Testis (tissue), 3 donors: Measurements from ENCODE around the gene PLXDC1. TPM values are rescaled to one million over a fixed set of nuclear protein-coding genes. Genes with fewer than 3 reads are reported as not detected.
A peak's percentile ranks its signal among the peaks of the same experiment; 100 is the strongest.

ENCODE experiments used
- DNase-seq: peaks from one replicate; pipeline ENCODE4 v3.0.0-alpha.2; 2019
- H3K27ac ChIP-seq, 2 donors: fragments of 200-600 bp; sonication (generic); one replicate each; pipeline ENCODE4 v1.5.1; 2019
- H3K27me3 ChIP-seq: fragments of 200-600 bp; sonication (generic); one replicate; pipeline ENCODE4 v1.5.1; 2019
- H3K36me3 ChIP-seq: fragments of 200-600 bp; sonication (generic); one replicate; pipeline ENCODE4 v1.5.1; 2017; ENCODE audit warnings: low read depth; ENCODE audit errors: missing control alignments
- H3K4me1 ChIP-seq: fragments of 200-600 bp; sonication (generic); one replicate; pipeline ENCODE4 v1.5.1; 2019
- H3K4me3 ChIP-seq, 2 donors: fragments of 200-600 bp; sonication (generic); one replicate each; pipeline ENCODE4 v1.5.1; 2017 to 2019
- H3K9me3 ChIP-seq: fragments of 200-600 bp; sonication (generic); one replicate; pipeline ENCODE4 v1.5.1; 2017
- CTCF ChIP-seq, 3 experiments: fragments of 450-650 bp in 2 of 3; fragments of 200-600 bp in 1 of 3; sonication (generic) in 1 of 3; IDR thresholded peaks; one replicate each; pipeline ENCODE4 v1.5.1; 2016 to 2019; ENCODE audit warnings: antibody characterized with exemption in 3 of 3, mild to moderate bottlenecking in 2 of 3, moderate library complexity in 1 of 3
- POLR2A ChIP-seq: fragments of 450-650 bp; IDR thresholded peaks from one replicate; pipeline ENCODE4 v1.6.1; 2017; ENCODE audit warnings: antibody characterized with exemption, mild to moderate bottlenecking, moderate library complexity
- WGBS, 2 donors: methylation state at CpG; one replicate each; pipeline ENCODE4 v1.1.5; 2018; 5-methylcytosine and 5-hydroxymethylcytosine counted together
- intact Hi-C: fragments of 100-400 bp; cut with DNase I; formaldehyde crosslinking; loops from one replicate; pipeline ENCODE4 v1.15.1; 2023; ENCODE audit warnings: low total_unique reads
- polyA plus RNA-seq: library from polyadenylated mRNA; stranded (reverse); fragments of 350-450 nt; fragmentation: Illumina TruSeq; extraction: RNeasy Lipid Tissue Mini Kit (QIAGEN cat#74804); gene quantifications from one replicate; pipeline ENCODE4 v1.2.3, GENCODE V29; 2014; ENCODE audit warnings: low read depth, low replicate concordance; ENCODE audit not compliant: insufficient read depth
- total RNA-seq, 2 donors: library from RNA; depleted of rRNA; stranded (reverse); fragments of >200 nt; gene quantifications; one replicate each; pipeline ENCODE4 v1.2.3, GENCODE V29; 2016

Gene PLXDC1
- total and polyA plus RNA-seq, 3 donors from 2014 or later: 9.6 to 40.5 (median 14.8) TPM

DNA sequence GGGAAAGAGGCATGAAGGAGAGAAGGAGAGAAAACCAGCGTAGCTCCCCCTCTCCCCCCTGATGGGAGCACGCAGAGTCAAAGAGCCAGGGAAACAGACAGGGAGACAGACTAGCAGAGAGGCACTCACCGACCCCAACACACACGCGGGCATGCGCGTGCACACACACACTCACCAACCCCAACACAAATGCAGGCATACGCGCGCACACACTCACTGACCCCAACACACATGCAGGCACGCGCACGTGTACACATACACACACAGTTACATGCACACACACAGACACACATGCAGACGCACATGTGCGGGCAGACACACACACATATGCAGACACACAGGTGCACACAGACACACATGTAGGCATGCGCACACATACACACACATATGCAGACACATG is 41.5 kb upstream of the PLXDC1 start:
- H3K27me3 ChIP-seq: no peaks in the 10 kb centered on the region
- intact Hi-C loops: no loop called here
- no peak overlapping the region for H3K27ac ChIP-seq
- WGBS, 2 donors: 93 to 95% methylated on average over 16 of the region's 16 CpGs
- peaks cover 31% of the 10 kb centered on the region for H3K4me1 ChIP-seq
- TF ChIP-seq POLR2A (no peak), CTCF (IDR thresholded peaks at IDR 0.05) (no peak)
- no peaks in the 10 kb centered on the region for H3K9me3 ChIP-seq
- H3K36me3 ChIP-seq: no peaks in the 10 kb centered on the region
- no peak overlapping the region for H3K4me3 ChIP-seq
- no peak for DNase-seq

DNA sequence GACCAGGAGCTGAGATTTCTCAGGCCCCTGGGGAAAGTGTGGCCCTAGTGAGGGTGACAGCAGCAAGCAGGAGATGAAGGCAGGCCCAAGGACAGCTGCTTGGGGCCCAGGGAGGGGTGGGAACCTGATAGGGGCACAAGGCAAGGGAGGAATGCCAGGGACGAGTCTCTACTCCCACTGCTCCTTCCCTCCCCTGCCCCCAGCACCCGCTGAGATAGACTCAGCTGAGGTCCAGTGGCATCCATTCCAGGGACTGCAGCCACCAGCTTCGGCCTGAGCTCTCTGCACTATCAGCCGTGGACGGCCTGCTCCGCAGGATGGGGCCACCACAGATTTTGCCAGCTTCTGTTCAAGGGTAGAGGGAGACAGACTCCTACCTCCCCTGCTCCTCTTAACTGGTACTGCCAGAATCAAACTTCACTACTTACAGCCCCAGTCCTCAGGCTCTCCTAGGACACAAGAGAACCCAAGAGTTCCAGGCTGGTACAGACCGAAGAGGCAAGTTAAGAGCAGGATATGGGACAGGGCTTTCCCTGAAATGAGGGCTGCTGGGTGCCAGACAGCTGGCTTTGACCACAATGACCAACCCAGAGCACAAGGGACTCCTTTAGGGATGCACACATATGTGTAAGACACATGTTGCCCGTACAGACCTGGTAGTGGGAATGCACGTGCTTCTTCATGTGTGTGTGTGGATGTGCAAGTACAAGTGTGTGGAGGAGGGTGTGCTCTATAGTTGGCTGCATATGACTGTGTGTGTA is 40.5 kb upstream of the PLXDC1 start:
- DNase-seq: peak; percentile 46
- WGBS, 2 donors: 66 to 80% methylated on average over 5 to 9 of the region's 9 CpGs
- Histone ChIP-seq H3K27me3 (no peaks in the 10 kb centered on the region), H3K9me3 (no peaks in the 10 kb centered on the region), H3K4me1 (peaks cover 29% of the 10 kb centered on the region), H3K4me3 (no peak overlapping the region), H3K36me3 (no peaks in the 10 kb centered on the region), H3K27ac (no peak overlapping the region)
- intact Hi-C loops: no loop called here
- TF ChIP-seq POLR2A: no peak
- TF ChIP-seq CTCF (IDR thresholded peaks at IDR 0.05): no peak

GRCh38 chr17:39187152-39187830 is 35.9 kb upstream of the PLXDC1 start:
- Histone ChIP-seq H3K27me3 (no peaks in the 10 kb centered on the region), H3K4me3 (no peak overlapping the region), H3K4me1 (peaks cover 5% of the 10 kb centered on the region), H3K9me3 (no peaks in the 10 kb centered on the region), H3K36me3 (no peaks in the 10 kb centered on the region), H3K27ac (no peak overlapping the region)
- intact Hi-C loops: no loop called here
- TF ChIP-seq POLR2A (no peak), CTCF (IDR thresholded peaks at IDR 0.05) (no peak)
- DNase-seq: no peak
- WGBS, 2 donors: 95 to 96% methylated on average over 9 of the region's 9 CpGs

DNA sequence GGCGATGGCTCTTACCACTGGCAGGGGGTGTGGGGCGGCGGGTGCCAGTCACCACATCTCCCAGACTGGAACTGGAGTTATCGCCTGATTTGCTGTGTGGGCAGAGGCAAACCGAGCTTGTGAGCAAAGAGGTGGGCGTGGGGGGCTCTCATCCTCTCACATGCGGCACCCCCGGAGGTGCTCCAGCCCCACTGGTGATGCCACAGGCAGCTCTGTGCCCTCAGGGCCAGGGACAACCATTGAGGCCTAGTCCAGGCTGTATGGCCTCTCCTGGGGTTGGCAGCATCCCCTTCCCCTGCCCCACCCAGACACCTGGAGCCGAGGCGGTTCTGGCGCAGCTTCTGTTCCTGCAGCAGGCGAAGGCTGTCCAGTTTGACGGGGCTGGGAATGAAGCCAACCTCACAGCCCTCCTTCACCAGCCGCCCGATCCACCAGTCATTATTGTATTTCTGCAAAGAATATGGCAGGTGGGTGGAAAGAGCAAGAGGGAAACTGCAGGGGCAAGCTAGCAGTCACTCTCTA is 35.1 kb upstream of the PLXDC1 start:
- no peak for TF ChIP-seq CTCF (IDR thresholded peaks at IDR 0.05)
- no peak for TF ChIP-seq POLR2A
- Histone ChIP-seq H3K4me3 (no peak overlapping the region), H3K27ac (no peak overlapping the region), H3K4me1 (no peaks in the 10 kb centered on the region), H3K9me3 (no peaks in the 10 kb centered on the region), H3K27me3 (no peaks in the 10 kb centered on the region), H3K36me3 (no peaks in the 10 kb centered on the region)
- DNase-seq: no peak
- 92 to 93% methylated on average over 4 to 15 of the region's 15 CpGs for WGBS, 2 donors
- intact Hi-C loops: no loop called here
